Esophagus squamous epithelium (tissue), 5 donors: ENCODE data around the gene NUDCD3. TPM values are rescaled to one million over a fixed set of nuclear protein-coding genes. Genes with fewer than 3 reads are reported as not detected.

Experiments used
- DNase-seq: peaks from one replicate; lab custom pipeline; 2025; lab: John Stamatoyannopoulos, UW
- H3K27ac ChIP-seq, 4 donors: fragments of 200-600 bp; sonication (generic); one replicate each; pipeline ENCODE4 v1.5.1; 2016 to 2019; ENCODE audit warnings: mild to moderate bottlenecking in 1 of 4
- H3K27me3 ChIP-seq, 4 donors: fragments of 200-600 bp; sonication (generic); 1 replicate in 3 of 4; 2 replicates in 1 of 4; pipeline versions ENCODE4 v1.5.1 to v1.6.0; 2017 to 2021; ENCODE audit warnings: antibody characterized with exemption in 1 of 4
- H3K36me3 ChIP-seq, 3 donors: fragments of 200-600 bp; sonication (generic); one replicate each; pipeline ENCODE4 v1.5.1; 2016 to 2019
- H3K4me1 ChIP-seq, 3 donors: fragments of 200-600 bp; sonication (generic); one replicate each; pipeline ENCODE4 v1.5.1; 2017 to 2019
- H3K4me3 ChIP-seq, 4 donors: fragments of 200-600 bp; sonication (generic); 1 replicate in 3 of 4; 2 replicates in 1 of 4; pipeline ENCODE4 v1.5.1; 2016 to 2019; ENCODE audit warnings: mild to moderate bottlenecking in 2 of 4, moderate library complexity in 1 of 4
- H3K9me3 ChIP-seq, 3 donors: fragments of 200-600 bp; sonication (generic); one replicate each; pipeline ENCODE4 v1.5.1; 2016 to 2019
- POLR2A ChIP-seq, 4 donors: fragments of 450-650 bp; IDR thresholded peaks; one replicate each; pipeline ENCODE4 v1.6.1; 2017; ENCODE audit warnings: antibody characterized with exemption in 4 of 4, mild to moderate bottlenecking in 4 of 4, moderate library complexity in 3 of 4
- WGBS, 2 donors: methylation state at CpG; one replicate each; pipeline ENCODE4 v1.1.5; 2018; 5-methylcytosine and 5-hydroxymethylcytosine counted together
- intact Hi-C: fragments of 100-400 bp; cut with DNase I; formaldehyde crosslinking; loops from one replicate; pipeline ENCODE4 v1.15.0; 2022
- total RNA-seq, 4 donors: library from RNA; depleted of rRNA; stranded (reverse); fragments of >200 nt; gene quantifications; one replicate each; pipeline ENCODE4 v1.1.0, GENCODE V29; 2016
- TF ChIP-seq, protein P1 (sequence below), 6 experiments: fragments of 450-650 bp in 4 of 6; fragments of 200-600 bp in 2 of 6; sonication (generic) in 2 of 6; IDR thresholded peaks; one replicate each; pipeline ENCODE4 v1.5.1; 2016 to 2019; ENCODE audit warnings: antibody characterized with exemption in 6 of 6, mild to moderate bottlenecking in 4 of 6, moderate library complexity in 4 of 6
- donor health status: DM: yes; HTN: yes; CAD: no.

Gene NUDCD3
- total RNA-seq, 4 donors from 2014 or later = 33.5 to 54.0 (median 47.0) TPM

GRCh38 chr7:44537442-44537841 lies 47.0 kb upstream of the NUDCD3 start:
- no peaks in the 10 kb centered on the region for H3K27me3 ChIP-seq
- H3K4me1 ChIP-seq = peaks cover 2 to 12% (median 6%) of the 10 kb centered on the region in 3 donors
- no peaks in the 10 kb centered on the region for H3K9me3 ChIP-seq
- H3K4me3 ChIP-seq = no peak overlapping the region
- intact Hi-C loops = no loop called here
- no peak for TF ChIP-seq POLR2A (IDR thresholded peaks at IDR 0.05)
- TF ChIP-seq, protein P1, sequence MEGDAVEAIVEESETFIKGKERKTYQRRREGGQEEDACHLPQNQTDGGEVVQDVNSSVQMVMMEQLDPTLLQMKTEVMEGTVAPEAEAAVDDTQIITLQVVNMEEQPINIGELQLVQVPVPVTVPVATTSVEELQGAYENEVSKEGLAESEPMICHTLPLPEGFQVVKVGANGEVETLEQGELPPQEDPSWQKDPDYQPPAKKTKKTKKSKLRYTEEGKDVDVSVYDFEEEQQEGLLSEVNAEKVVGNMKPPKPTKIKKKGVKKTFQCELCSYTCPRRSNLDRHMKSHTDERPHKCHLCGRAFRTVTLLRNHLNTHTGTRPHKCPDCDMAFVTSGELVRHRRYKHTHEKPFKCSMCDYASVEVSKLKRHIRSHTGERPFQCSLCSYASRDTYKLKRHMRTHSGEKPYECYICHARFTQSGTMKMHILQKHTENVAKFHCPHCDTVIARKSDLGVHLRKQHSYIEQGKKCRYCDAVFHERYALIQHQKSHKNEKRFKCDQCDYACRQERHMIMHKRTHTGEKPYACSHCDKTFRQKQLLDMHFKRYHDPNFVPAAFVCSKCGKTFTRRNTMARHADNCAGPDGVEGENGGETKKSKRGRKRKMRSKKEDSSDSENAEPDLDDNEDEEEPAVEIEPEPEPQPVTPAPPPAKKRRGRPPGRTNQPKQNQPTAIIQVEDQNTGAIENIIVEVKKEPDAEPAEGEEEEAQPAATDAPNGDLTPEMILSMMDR (IDR thresholded peaks at IDR 0.05) = no peak
- 90 to 92% methylated on average over 2 to 6 of the region's 6 CpGs for WGBS, 2 donors
- H3K36me3 ChIP-seq = no peaks in the 10 kb centered on the region
- H3K27ac ChIP-seq = no peak overlapping the region
- DNase-seq = no peak

DNA sequence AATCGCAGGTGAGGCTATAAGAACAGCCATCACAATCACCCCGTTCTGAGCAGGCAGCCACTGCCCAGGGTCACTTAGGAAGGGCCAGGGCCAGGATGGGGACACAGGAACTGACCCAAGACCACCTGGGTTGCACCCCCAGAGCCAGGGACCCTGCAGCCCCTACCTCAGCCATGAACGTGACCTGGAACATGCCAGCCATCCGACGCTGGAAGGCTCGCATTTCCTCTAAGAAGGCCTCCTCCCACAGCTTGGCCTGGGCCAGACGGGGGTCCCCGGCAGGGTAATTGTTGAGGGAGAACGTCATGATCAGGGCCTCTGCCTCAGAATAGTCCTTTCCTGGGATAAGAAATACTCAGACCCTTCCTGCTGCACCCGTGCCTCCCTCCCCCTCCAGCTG lies 45.6 kb upstream of the NUDCD3 start:
- Histone ChIP-seq H3K4me3 (no peak overlapping the region), H3K36me3 (no peaks in the 10 kb centered on the region), H3K27me3 (no peaks in the 10 kb centered on the region), H3K9me3 (no peaks in the 10 kb centered on the region), H3K4me1 (peaks cover 0 to 3% (median 0%) of the 10 kb centered on the region in 3 donors), H3K27ac (no peak overlapping the region)
- TF ChIP-seq, protein P1 (IDR thresholded peaks at IDR 0.05) = no peak
- TF ChIP-seq POLR2A (IDR thresholded peaks at IDR 0.05) = no peak
- WGBS, 2 donors = 82% methylated on average over 4 to 5 of the region's 10 CpGs
- DNase-seq = no peak
- intact Hi-C loops = no loop called here

DNA sequence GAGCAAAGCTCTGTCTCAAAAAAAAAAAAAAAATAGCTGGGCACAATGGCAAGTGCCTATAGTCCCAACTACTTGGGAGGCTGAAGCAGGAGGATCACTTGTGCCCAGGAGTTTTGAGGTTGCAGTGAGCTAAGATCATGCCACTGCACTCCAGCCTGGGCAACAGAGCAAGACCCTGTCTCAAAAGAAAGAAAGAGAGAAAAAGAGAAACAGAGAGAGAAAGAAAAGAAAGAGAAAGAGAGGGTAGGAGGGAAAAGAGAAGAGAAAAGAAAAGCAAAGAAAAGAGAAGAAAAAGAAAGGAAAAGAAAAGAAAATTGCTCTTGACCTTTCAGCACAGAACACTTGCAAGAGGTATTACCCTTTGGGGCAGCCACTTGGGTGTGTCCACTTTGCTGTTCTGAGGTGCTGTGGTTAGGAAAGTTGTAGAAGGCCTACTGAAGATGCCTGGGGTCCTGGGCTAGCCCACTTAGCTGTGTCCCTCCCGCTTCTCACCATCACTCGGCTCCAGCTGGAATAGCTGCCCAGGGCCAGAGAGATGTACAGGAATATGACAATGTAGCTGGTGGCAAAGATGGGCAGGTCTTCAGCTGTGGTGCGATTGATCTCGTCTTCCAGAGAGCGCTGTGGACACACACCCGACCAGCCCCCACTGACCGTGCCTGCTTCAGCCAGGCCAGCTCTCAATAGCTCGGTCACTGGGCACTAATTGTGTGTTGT lies 45.0 kb upstream of the NUDCD3 start:
- H3K27ac ChIP-seq = no peak overlapping the region
- no peak overlapping the region for H3K4me3 ChIP-seq
- intact Hi-C loops = no loop called here
- H3K4me1 ChIP-seq = peaks cover 0 to 7% (median 0%) of the 10 kb centered on the region in 3 donors
- H3K36me3 ChIP-seq = no peaks in the 10 kb centered on the region
- TF ChIP-seq, protein P1 (IDR thresholded peaks at IDR 0.05) = no peak
- no peak for TF ChIP-seq POLR2A (IDR thresholded peaks at IDR 0.05)
- no peaks in the 10 kb centered on the region for H3K9me3 ChIP-seq
- no peaks in the 10 kb centered on the region for H3K27me3 ChIP-seq
- no peak for DNase-seq
- WGBS, 2 donors = 93 to 94% methylated on average over 5 of the region's 8 CpGs

DNA sequence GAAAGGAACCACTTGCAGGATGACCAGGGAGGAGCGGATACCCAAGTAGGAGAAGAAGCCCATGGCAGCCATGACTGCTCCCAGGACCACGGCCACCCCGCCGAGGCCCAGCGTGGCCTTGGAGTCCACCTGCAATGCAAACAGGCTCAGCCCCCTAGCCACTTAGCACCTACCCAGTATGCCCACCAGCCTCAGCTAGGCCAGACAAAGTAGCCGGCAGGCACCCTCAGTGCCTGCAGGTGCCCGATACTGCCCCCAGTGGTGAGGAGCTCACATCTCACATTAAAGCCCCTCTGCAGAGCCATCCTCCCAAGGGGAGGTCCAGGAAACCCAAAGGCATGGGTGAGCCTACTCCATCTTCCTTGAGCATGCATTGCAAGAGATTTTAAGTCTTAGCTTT lies 44.0 kb upstream of the NUDCD3 start:
- no peak for DNase-seq
- Histone ChIP-seq H3K4me1 (peaks cover 0 to 7% (median 0%) of the 10 kb centered on the region in 3 donors), H3K27ac (no peak overlapping the region), H3K9me3 (no peaks in the 10 kb centered on the region), H3K27me3 (no peaks in the 10 kb centered on the region), H3K36me3 (no peaks in the 10 kb centered on the region), H3K4me3 (no peak overlapping the region)
- intact Hi-C loops = no loop called here
- 53 to 55% methylated on average over 6 to 7 of the region's 7 CpGs for WGBS, 2 donors
- TF ChIP-seq, protein P1 (IDR thresholded peaks at IDR 0.05) = peak in 4 of 6 experiments; percentile 14 to 53 (median 36)
- TF ChIP-seq POLR2A (IDR thresholded peaks at IDR 0.05) = no peak

DNA sequence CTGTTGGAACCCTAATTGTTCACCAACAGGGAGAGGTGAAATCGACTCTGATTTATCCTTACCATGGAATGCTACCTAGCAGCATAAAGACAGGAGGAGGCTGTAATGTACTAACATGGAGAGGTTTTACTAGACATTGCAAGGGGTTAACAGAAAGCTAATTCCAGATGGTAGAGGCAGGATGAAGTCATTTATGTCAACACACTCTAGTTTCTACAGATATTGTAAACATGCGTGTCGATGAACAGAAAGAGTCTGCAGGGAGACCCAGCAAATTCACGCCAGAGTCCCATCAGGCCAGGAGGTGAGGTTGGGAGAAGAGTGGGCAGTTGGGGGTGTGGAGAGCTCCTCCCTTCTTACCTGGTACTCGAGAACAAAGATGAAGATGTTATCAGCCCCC lies 43.6 kb upstream of the NUDCD3 start:
- Histone ChIP-seq H3K27me3 (no peaks in the 10 kb centered on the region), H3K27ac (no peak overlapping the region), H3K9me3 (no peaks in the 10 kb centered on the region), H3K36me3 (no peaks in the 10 kb centered on the region), H3K4me3 (no peak overlapping the region), H3K4me1 (peaks cover 0 to 7% (median 0%) of the 10 kb centered on the region in 3 donors)
- 53 to 54% methylated on average over 4 to 5 of the region's 5 CpGs for WGBS, 2 donors
- DNase-seq = no peak
- TF ChIP-seq, protein P1 (IDR thresholded peaks at IDR 0.05) = no peak
- TF ChIP-seq POLR2A (IDR thresholded peaks at IDR 0.05) = no peak
- intact Hi-C loops = no loop called here
